HG03469 (cell line): ENCODE measurements around the gene TARS2.

Experiments
- ATAC-seq: cut with Tn5 transposase; IDR thresholded peaks from one replicate; pipeline ENCODE4 v1.9.1; 2021; ENCODE audit warnings: mild to moderate bottlenecking, moderate library complexity, moderate number of reproducible peaks; ENCODE audit not compliant: unreplicated experiment

Gene TARS2, protein sequence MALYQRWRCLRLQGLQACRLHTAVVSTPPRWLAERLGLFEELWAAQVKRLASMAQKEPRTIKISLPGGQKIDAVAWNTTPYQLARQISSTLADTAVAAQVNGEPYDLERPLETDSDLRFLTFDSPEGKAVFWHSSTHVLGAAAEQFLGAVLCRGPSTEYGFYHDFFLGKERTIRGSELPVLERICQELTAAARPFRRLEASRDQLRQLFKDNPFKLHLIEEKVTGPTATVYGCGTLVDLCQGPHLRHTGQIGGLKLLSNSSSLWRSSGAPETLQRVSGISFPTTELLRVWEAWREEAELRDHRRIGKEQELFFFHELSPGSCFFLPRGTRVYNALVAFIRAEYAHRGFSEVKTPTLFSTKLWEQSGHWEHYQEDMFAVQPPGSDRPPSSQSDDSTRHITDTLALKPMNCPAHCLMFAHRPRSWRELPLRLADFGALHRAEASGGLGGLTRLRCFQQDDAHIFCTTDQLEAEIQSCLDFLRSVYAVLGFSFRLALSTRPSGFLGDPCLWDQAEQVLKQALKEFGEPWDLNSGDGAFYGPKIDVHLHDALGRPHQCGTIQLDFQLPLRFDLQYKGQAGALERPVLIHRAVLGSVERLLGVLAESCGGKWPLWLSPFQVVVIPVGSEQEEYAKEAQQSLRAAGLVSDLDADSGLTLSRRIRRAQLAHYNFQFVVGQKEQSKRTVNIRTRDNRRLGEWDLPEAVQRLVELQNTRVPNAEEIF

DNA sequence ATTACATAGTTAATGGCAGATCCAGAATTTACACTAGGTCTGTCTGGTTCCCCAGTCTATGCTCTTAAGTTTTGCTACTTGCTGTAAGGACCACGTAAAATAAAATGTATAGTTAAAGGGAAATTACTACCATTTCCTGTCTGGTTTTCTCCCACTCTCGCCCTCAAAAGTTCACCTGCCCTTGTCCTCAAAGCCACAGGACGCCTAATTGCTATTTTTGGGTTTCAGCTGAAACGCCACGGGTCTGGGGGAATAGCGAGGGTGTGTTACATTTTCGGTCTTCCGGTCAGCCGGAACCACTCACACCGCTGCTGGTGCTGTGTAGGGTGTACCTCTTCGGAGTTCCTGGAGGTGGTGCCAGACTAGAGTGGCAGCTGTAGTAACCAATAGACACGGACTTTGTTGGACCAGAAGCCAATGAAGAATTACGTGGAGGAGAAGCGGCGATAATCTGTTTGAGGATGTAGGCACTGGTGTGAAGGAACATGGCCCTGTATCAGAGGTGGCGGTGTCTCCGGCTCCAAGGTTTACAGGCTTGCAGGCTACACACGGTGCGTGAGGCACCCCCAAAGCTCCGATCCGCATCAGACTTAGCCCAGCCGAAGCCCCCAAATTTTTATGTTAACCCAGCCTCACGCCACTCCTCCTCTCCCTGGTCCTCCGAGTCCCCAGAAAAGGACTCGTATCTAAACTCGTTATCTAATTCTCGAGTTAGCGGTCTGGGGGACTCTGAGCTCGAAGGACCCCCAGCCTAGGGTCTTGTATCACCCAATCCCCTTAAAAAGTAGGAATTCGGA, at the start of gene TARS2:
TARS2 (plus strand) TSS at position 454 of the 797 bp plus-strand sequence; CDS start at position 486, 32 bp downstream.
- peak; percentile 96 for ATAC-seq

DNA sequence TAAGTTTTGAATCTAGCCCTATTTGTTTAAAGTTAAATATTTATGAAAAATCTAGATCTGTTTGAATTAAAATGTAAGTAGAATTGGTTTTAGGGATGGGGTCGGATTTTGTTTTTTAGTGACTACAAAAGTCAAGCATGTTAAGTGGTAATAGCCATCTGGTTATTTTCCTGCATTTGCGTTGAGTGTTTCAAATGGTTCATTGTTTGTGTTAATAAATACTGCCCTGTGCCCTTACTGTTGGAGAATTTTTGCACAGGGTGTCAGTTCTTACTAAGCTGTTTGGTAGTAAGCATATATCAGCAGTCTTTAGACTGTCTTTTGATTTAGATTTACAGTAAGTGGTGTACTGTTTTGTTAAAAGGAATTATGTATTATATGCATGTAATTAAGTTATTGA, 46.1 kb upstream of the TARS2 start:
- no peak for ATAC-seq

DNA sequence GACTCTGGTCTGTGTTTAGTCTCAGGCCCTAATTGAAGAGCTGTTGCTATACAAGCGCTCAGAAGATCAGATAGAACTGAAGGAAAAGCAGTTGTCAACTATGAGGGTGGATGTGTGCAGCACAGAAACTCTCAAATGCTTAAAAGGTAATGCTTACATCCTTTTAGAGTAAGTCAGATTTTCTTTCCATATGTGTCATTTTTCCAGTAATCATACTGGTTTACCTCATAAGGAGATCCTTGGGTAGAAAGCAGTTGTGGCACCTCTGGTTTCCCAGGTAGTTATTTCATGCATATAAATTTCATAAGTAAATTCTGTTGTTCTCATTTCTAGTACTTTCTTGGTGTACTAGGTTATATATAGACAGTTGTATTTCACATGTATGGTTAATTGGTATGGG, 43.0 kb upstream of the TARS2 start:
- no peak for ATAC-seq

DNA sequence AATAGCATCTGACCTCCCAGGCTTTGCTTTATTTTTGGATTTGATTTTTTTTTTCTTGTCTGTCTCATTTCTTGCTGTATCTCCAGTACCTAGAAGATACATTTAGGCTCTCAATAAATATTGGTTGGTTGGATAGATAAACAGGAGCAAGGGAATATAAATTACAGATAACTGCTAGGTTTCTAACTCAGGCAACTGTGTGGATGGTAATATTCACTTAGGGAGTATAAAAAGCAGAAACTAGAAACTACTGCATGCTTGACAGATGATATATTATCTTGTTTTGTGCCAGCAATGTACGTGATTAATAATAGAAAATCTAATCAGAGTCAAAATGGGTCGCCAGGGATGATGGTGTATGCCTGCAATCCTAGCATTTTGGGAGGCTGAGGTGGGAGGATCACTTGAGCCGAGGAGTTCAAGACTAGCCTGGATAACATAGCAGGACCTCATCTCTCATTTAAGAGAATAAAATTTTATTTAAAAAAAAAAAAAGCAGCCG, 31.0 kb upstream of the TARS2 start:
- ATAC-seq, result no peak

DNA sequence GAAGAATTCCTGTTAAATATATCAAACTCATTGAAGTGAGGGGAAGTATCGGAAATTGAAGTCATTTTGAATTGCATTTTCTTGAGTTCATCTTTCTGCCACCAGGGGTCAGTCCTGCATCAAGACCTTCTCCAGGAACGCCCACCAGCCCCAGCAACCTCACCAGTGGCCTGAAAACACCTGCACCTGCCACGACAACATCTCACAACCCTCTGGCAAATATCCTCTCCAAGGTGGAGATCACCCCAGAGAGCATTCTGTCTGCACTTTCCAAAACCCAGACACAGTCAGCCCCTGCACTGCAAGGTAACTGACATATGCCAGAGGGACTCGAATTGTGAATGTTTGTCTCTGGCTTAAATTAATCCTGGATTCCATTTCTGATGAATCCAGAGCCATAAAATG, 22.8 kb upstream of the TARS2 start:
- ATAC-seq, result no peak

DNA sequence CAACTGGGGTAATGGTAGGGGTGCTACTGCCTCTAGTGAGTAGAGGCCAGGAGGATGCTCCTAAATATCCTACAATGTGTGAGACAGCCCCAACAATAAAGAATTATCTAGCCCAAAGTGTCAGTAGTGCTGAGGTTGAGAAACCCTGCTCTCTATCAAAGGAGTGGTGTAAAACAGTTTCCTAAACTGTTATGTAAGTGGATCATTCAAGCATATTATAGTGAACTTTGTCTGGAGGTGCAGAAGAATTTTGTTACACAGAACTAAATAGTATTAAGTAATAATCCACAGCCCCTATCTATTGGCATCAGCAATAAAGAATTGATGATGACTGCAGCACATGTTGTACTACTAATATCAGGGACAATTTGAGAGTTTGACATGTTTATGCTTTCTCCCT, 20.3 kb upstream of the TARS2 start:
- no peak for ATAC-seq

DNA sequence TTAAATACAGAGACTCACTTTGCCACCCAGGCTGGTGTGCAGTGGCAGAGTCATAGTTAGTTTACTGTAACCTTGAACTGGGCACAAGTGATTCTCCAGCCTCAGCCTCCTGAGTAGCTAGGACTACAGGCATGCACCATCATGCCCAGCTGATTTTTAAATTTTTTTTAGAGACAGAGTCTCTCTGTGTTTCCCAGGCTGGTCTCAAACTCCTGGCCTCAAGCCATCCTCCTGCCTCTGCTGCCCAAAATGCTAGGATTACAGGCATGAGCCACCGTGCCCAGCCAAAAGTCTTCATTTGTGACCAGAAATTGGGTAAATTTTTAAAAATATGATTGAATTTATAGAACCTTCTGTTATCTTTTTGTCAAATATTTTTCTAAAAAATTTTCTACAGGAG, 17.9 kb upstream of the TARS2 start:
- no peak for ATAC-seq

DNA sequence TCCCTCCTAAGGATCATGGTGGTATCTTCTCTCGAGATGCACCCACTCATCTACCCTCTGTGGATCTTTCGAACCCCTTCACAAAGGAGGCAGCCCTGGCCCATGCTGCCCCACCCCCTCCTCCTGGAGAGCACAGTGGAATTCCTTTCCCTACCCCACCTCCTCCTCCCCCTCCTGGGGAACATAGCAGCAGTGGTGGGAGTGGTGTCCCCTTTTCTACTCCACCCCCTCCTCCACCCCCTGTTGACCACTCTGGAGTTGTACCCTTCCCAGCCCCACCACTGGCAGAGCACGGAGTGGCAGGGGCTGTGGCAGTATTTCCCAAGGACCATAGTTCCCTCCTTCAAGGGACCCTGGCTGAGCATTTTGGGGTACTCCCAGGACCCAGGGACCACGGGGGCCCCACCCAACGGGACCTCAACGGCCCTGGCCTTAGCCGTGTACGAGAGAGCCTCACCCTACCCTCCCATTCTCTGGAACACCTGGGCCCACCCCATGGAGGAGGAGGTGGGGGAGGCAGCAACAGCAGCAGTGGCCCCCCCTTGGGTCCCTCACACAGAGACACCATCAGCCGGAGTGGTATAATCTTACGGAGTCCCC, 14.5 kb upstream of the TARS2 start:
- ATAC-seq, result no peak

DNA sequence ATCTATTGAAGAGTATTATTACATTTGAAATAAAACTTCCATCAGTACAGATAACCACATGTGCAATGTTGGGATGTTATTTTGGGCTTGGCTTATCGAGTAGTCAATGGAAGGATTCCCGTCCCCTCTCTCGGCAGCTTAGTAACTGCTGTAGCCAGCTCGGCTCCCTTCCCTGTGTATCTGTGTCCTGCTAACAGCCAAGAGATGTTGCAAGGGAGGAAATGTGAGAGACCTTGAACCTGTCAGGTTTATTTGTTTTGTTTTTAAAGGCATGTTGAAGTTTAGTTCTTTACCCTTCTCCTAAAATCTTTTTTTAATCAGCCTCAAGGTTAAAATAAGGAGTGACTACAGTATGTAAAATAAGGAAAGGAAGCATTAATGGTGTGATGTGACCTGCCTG, 13.6 kb upstream of the TARS2 start:
- ATAC-seq, result no peak

DNA sequence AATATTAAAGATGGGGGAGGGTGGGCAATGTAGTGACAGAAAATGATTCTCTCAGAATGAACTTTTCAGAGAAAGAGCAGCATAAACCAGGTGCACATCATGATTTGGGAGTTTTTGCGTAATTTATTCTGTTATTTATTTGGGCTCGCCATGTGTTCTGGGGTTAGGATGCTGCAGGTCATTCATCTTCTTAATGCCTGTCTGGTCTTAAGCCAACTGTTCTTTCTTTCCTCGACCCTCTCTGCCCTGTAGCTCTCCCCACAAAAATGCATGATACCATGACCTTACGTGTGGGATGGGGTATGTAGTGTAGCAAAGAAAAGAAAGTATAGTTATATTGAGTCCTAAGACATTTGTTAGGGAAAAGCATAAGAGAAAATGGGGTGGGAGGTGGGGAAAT, 12.3 kb upstream of the TARS2 start:
- ATAC-seq, result no peak

DNA sequence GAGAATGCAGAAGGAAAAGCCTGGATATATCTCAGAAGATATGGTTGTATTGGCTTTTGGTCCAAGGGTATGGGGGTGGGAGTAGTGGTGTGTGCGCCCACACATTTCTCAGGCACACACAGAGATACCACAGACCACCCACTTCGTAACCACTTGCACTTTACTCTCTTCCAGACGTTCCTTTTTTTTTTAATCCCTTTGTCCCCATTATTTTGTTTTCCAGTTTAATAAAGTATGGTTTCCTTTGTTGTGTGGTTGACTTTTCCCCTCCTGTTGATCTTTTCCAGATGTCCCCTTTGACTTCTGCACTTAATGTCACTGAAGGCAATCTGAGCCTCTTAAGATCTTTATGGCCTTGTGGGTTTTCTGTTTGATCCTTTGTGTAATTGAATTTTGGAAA, 10.5 kb upstream of the TARS2 start:
- no peak for ATAC-seq

DNA sequence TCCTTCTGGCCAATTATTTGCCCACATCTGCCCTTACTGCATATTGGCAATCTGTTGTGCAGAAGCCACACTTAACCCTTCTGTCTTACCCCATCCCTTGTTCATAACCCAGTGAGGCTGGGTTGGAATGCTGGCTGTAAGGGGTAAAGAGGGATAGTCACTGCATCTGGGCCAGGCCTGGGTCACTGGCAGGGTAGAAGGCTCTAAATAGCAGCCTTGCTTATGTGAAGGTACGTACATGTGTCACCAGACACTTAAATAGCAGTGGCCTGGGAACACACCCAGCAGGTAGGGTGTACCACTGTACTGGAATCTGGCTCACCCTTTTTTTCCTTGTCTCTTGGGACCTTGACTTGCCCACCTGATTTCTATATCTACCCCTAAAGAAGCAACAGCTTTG, 9.9 kb upstream of the TARS2 start:
- no peak for ATAC-seq

DNA sequence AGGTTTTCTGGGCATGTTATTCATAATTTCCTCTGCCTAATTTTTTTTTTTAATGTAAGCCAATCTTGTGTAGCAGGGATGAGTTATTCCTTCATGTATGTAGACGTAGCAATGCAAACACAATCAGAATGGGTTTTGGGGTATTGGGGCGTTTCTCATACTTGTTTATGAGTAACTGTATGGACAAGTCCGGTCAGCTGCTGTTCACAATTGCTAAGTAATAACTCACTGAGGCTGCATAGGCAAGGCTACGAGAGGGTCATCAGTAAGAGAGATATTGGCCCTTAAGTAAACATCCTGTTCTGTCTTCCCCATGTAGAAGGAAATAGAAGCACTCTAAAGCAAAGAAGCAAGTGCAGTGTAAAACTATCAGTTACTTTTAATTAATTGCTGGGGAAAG, 9.5 kb upstream of the TARS2 start:
- no peak for ATAC-seq

DNA sequence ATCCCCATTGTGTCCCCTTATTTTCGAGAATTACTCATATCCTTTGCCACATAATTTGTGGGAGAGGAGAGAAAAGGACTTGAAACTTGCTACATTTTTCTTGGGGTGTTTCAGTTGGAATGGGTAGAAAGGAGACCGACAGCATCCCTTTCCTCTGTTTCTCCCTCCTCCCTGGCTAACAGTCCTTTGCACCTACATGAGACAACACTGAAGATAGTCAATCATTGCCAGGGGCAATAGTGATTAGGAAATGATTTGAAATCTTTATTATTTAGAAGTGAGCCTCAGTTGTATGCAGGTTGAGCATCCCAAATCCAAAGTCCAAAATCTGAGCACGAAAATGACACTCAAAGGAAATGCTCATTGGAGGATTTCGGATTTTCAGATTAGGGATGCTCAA, 7.8 kb upstream of the TARS2 start:
- no peak for ATAC-seq

DNA sequence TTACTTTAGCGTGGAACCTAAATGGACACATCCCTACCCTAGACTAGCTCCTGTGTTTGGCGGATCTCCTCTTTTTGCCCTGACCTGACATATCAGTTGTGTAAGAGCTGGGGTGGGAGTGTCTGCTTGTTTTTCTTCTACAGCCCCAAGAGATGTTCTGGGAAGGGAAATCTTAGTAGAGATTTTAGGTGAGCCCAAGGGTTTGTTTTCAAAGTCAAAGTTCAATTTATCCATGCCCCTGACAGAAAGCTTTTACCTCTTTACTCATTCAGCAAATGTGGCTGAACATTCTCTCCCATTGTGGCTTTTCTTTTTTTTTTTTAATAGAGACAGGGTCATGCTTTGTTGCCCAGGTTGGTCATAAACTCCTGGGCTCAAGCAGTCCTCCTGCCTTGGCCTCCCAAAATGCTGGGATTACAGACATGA, 7.3 kb upstream of the TARS2 start:
- no peak for ATAC-seq

DNA sequence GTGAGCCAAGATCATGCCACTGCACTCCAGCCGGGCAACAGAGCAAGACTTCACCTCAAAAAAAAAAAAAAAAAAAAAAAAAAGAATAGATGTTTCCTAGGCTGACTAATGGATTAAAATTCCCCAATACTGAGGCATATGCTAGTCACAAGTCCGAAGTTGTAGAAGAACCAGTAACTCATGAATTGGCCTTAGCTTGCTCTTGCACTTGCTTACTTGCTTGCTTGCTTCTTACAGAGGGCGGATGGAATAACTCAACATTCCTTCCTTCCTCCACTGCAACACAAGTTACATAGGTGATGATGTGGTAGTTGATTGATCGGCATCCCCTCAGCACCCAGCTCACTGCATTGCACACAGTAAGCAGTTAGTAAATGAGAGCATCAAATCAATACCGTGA, 2.8 kb upstream of the TARS2 start:
- ATAC-seq, result no peak

DNA sequence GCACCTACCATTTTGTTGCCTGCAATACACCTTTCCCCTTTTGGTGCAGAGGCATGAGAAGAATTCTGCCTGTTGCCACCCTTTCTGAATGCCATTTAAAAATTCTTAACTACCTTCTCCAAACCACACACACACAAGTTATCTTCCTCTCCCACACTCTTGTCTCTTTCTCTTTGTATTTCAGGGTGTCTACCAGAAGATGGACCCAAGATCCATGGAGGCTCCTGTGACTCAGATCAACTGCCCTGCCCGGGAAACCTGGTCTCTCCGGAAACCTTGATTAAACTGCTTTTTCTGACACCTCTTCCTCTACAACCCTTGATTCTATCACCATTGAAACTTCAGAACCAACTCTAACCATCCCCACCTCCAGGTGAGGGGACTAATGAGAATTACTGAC, 2.4 kb upstream of the TARS2 start:
- ATAC-seq, result no peak

DNA sequence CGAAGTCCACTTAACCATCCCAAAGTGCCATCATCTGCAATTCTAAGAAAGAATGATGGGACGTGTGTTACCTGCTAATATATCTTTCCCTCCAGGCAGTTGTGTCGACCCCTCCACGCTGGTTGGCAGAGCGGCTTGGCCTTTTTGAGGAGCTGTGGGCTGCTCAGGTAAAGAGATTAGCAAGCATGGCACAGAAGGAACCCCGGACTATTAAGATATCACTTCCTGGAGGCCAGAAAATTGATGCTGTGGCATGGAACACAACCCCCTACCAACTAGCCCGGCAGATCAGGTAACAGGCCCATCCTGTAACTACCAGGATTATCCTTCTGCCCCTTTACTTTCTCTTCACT, 520 bp downstream of the TARS2 start:
- ATAC-seq, result no peak

DNA sequence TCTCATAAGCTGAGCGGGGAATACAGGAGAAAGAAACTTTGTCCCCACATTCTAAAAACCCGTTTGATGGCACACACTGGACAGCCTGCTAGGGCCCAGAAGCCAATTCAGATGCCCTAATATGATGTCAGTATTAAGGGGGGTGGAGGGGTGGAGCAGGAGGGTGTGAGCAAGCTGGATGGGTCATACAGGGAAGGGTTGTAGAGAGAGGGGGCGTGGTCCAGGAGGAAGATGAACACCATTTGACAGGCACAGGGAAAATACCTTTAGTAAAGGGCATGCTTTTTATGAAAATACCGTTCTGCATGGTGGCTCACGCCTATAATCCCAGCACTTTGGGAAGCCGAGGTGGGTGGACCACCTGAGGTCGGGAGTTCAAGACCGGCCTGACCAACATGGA, 6.0 kb downstream of the TARS2 start:
- no peak for ATAC-seq

DNA sequence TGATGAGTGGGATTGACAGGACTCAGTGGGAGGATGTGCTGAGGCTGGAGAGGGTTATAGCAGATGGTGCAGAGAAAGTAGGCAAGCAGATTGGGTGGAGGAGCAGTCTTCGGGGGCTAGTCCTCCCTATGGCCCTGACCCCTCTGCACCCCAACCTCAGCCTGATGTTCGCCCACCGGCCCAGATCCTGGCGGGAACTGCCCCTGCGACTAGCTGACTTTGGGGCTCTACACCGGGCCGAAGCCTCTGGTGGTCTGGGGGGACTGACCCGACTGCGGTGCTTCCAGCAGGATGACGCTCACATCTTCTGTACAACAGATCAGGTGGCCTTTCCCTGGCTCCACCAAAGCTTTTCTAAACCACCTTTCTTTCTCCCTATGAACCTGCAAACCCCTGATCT, 11.1 kb downstream of the TARS2 start:
- ATAC-seq, result no peak

DNA sequence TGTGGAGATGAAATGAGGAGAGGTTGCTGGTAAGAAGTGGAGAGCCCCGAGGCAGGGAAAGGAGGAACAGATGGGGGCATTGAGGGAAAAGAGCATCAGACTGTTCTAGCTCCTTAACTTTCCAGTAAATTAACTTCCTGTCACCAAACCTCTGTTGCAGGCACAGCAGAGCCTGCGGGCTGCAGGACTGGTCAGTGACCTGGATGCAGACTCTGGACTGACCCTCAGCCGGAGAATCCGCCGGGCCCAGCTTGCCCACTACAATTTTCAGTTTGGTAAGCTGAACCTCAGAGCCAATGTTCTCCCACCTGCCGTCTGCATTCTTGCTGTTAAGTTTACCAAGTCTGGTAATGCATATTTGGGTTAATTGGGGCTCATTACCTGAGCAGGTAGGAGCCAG, 18.2 kb downstream of the TARS2 start:
- no peak for ATAC-seq
